Neuronal stem cell (in vitro differentiated cells): ENCODE measurements around the gene PLPPR1.

Experiments used
- DNase-seq: peaks from one replicate; pipeline ENCODE4 v3.0.0-alpha.2; 2013; ENCODE audit warnings: low spot score
- H2AFZ ChIP-seq: one replicate; pipeline ENCODE4 v1.6.1; 2013; ENCODE audit warnings: mild to moderate bottlenecking, low read length, inconsistent platforms
- H2AK5ac ChIP-seq: 2 replicates; pipeline ENCODE4 v1.6.1; 2013; ENCODE audit warnings: low read depth, mild to moderate bottlenecking, inconsistent platforms, low read length, moderate library complexity, mixed read lengths
- H2BK120ac ChIP-seq: 2 replicates; pipeline ENCODE4 v1.6.1; 2013; ENCODE audit warnings: low read depth, mild to moderate bottlenecking, inconsistent platforms, low read length, moderate library complexity, mixed read lengths
- H2BK12ac ChIP-seq: one replicate; pipeline ENCODE4 v1.6.1; 2013; ENCODE audit warnings: low read length, inconsistent platforms
- H2BK15ac ChIP-seq: 2 replicates; pipeline ENCODE4 v1.6.1; 2013; ENCODE audit warnings: mild to moderate bottlenecking, low read length, inconsistent platforms, mixed read lengths
- H2BK5ac ChIP-seq: one replicate; pipeline ENCODE4 v1.6.1; 2013; ENCODE audit warnings: inconsistent platforms, mild to moderate bottlenecking, low read length, moderate library complexity
- H3K14ac ChIP-seq: one replicate; pipeline ENCODE4 v1.6.1; 2013; ENCODE audit warnings: low read length, inconsistent platforms
- H3K18ac ChIP-seq: 2 replicates; pipeline ENCODE4 v1.6.1; 2013; ENCODE audit warnings: low read length, inconsistent platforms
- H3K23ac ChIP-seq: 2 replicates; pipeline ENCODE4 v1.6.1; 2013; ENCODE audit warnings: low read depth, mild to moderate bottlenecking, mixed read lengths, low read length, inconsistent platforms; ENCODE audit not compliant: poor library complexity
- H3K27ac ChIP-seq: replicated peaks from 3 replicates; pipeline ENCODE4 v1.5.1; 2013; ENCODE audit warnings: low read length, inconsistent platforms
- H3K27me3 ChIP-seq, 3 experiments: 2 replicates each; pipeline ENCODE4 v1.6.1; 2013; ENCODE audit warnings: low read length in 3 of 3, mild to moderate bottlenecking in 2 of 3, inconsistent platforms in 1 of 3, low read depth in 1 of 3, mixed read lengths in 1 of 3, moderate library complexity in 1 of 3; ENCODE audit not compliant: control insufficient read depth in 3 of 3, insufficient read depth in 3 of 3
- H3K36me3 ChIP-seq, 2 donors: replicated peaks in 1 of 2; 2 replicates each; pipeline ENCODE4 v1.6.1; 2013; ENCODE audit warnings: low read length in 2 of 2; ENCODE audit not compliant: control insufficient read depth in 2 of 2, insufficient read depth in 2 of 2
- H3K4ac ChIP-seq: 2 replicates; pipeline ENCODE4 v1.6.1; 2013; ENCODE audit warnings: inconsistent platforms, mild to moderate bottlenecking, low read length, moderate library complexity
- H3K4me1 ChIP-seq, 2 donors: 1 replicate in 1 of 2; 2 replicates in 1 of 2; pipeline ENCODE4 v1.6.1; 2013; ENCODE audit warnings: low read length in 2 of 2, low read depth in 1 of 2; ENCODE audit not compliant: control insufficient read depth in 2 of 2, insufficient read depth in 1 of 2
- H3K4me2 ChIP-seq: one replicate; pipeline ENCODE4 v1.6.1; 2013; ENCODE audit warnings: mild to moderate bottlenecking, low read length, inconsistent platforms; ENCODE audit not compliant: insufficient read depth, poor library complexity, severe bottlenecking
- H3K4me3 ChIP-seq, 2 donors: 2 replicates each; pipeline ENCODE4 v1.5.1; 2013; ENCODE audit warnings: low read length in 2 of 2, mild to moderate bottlenecking in 2 of 2, inconsistent platforms in 1 of 2, moderate library complexity in 1 of 2
- H3K79me1 ChIP-seq: one replicate; pipeline ENCODE4 v1.6.1; 2013; ENCODE audit warnings: low read depth, mild to moderate bottlenecking, inconsistent platforms, low read length, moderate library complexity
- H3K9ac ChIP-seq: one replicate; pipeline ENCODE4 v1.6.1; 2013; ENCODE audit warnings: mild to moderate bottlenecking, low read depth, low read length, inconsistent platforms; ENCODE audit not compliant: poor library complexity
- H3K9me3 ChIP-seq, 2 donors: replicated peaks in 1 of 2; 2 replicates each; pipeline versions ENCODE3 to v1.6.1; 2013; ENCODE audit warnings: low read length in 2 of 2, mild to moderate bottlenecking in 2 of 2, inconsistent platforms in 1 of 2, low read depth in 1 of 2, mixed read lengths in 1 of 2, moderate library complexity in 1 of 2; ENCODE audit not compliant: control insufficient read depth in 2 of 2, insufficient read depth in 1 of 2
- H4K8ac ChIP-seq: one replicate; pipeline ENCODE4 v1.6.1; 2013; ENCODE audit warnings: low read depth, mild to moderate bottlenecking, inconsistent platforms, low read length, moderate library complexity
- H4K91ac ChIP-seq: one replicate; pipeline ENCODE4 v1.6.1; 2013; ENCODE audit warnings: low read length, low read depth, mild to moderate bottlenecking, inconsistent platforms; ENCODE audit not compliant: poor library complexity
- WGBS, 2 donors: extraction: QIAGEN DNeasy Blood & Tissue Kit; methylation state at CpG; one replicate each; pipeline ENCODE4 v1.1.7; 2013; ENCODE audit warnings: missing lambda C conversion rate in 2 of 2, mixed read lengths in 1 of 2; ENCODE audit not compliant: insufficient read length in 2 of 2, insufficient replicate concordance in 1 of 2; ENCODE audit errors: extremely low coverage in 2 of 2; 5-methylcytosine and 5-hydroxymethylcytosine counted together

Gene PLPPR1

GRCh38 chr9:101034222-101034621 lies 5.7 kb downstream of the PLPPR1 start:
- no peak overlapping the region for H2BK120ac ChIP-seq
- H4K91ac ChIP-seq = no peak overlapping the region
- no peak overlapping the region for H3K4ac ChIP-seq
- no peak overlapping the region for H3K18ac ChIP-seq
- H3K27ac ChIP-seq = no peak overlapping the region
- H3K79me1 ChIP-seq = no peaks in the 10 kb centered on the region
- no CpG with 5 or more reads among the region's 2 CpGs for WGBS, 2 donors
- no peaks in the 10 kb centered on the region for H3K36me3 ChIP-seq
- H2AFZ ChIP-seq = no peak overlapping the region
- no peak overlapping the region for H2BK5ac ChIP-seq
- no peak overlapping the region for H3K4me3 ChIP-seq
- no peak for DNase-seq
- peaks cover 0 to 60% (median 12%) of the 10 kb centered on the region in 3 experiments for H3K27me3 ChIP-seq
- no peak overlapping the region for H3K4me2 ChIP-seq
- H3K23ac ChIP-seq = no peak overlapping the region
- H4K8ac ChIP-seq = no peak overlapping the region
- H2AK5ac ChIP-seq = no peak overlapping the region
- peaks cover 1 to 2% of the 10 kb centered on the region in 2 donors for H3K4me1 ChIP-seq
- no peak overlapping the region for H3K14ac ChIP-seq
- H3K9ac ChIP-seq = no peak overlapping the region
- no peaks in the 10 kb centered on the region for H3K9me3 ChIP-seq
- no peak overlapping the region for H2BK15ac ChIP-seq
- no peak overlapping the region for H2BK12ac ChIP-seq

DNA sequence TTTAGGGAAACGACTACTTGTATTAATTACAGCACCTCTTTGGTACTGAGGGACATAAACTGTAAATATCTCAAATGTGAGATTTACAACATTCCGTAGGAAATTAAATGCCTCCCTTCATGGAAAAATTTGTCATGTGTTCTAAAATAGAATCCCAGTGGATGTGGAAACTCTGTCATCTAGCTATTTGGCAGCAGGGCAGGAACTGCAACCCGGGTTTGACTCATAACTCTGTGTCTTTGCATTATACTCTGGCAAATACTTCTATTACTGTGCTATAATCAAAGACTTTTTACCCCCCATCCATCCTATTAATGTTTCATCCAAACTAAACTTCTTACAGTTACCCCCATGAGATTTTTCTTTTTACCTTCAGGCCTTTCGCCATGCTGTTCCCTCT lies 6.6 kb downstream of the PLPPR1 start:
- Histone ChIP-seq H3K27ac (no peak overlapping the region), H2BK15ac (no peak overlapping the region), H2AFZ (no peak overlapping the region), H3K14ac (no peak overlapping the region), H3K23ac (no peak overlapping the region), H3K4me3 (no peak overlapping the region), H3K4me1 (no peaks in the 10 kb centered on the region), H2BK5ac (no peak overlapping the region), H3K9me3 (no peaks in the 10 kb centered on the region), H4K8ac (no peak overlapping the region), H3K79me1 (no peaks in the 10 kb centered on the region), H3K18ac (no peak overlapping the region), H3K4me2 (no peak overlapping the region), H3K27me3 (peaks cover 0 to 51% (median 4%) of the 10 kb centered on the region in 3 experiments), H3K9ac (no peak overlapping the region), H4K91ac (no peak overlapping the region), H2BK120ac (no peak overlapping the region), H2AK5ac (no peak overlapping the region), H3K36me3 (no peaks in the 10 kb centered on the region), H3K4ac (no peak overlapping the region), H2BK12ac (no peak overlapping the region)
- no peak for DNase-seq
- WGBS, 2 donors = no CpG with 5 or more reads among the region's 4 CpGs

GRCh38 chr9:101037430-101037829 lies 8.9 kb downstream of the PLPPR1 start:
- Histone ChIP-seq H3K27me3 (peaks cover 0 to 28% (median 0%) of the 10 kb centered on the region in 3 experiments), H4K8ac (no peak overlapping the region), H3K9me3 (no peaks in the 10 kb centered on the region), H3K14ac (no peak overlapping the region), H3K4me1 (no peaks in the 10 kb centered on the region), H3K27ac (no peak overlapping the region), H3K9ac (no peak overlapping the region), H2AFZ (no peak overlapping the region), H3K4ac (no peak overlapping the region), H3K23ac (no peak overlapping the region), H3K36me3 (no peaks in the 10 kb centered on the region), H4K91ac (no peak overlapping the region), H2AK5ac (no peak overlapping the region), H3K18ac (no peak overlapping the region), H3K4me3 (no peak overlapping the region), H2BK5ac (no peak overlapping the region), H3K4me2 (no peak overlapping the region), H2BK120ac (no peak overlapping the region), H2BK12ac (no peak overlapping the region), H2BK15ac (no peak overlapping the region), H3K79me1 (no peaks in the 10 kb centered on the region)
- WGBS, 2 donors = no CpG with 5 or more reads among the region's 3 CpGs
- no peak for DNase-seq

- Histone ChIP-seq H3K36me3 (no peaks in the 10 kb centered on the region), H3K27ac (no peak overlapping the region), H3K18ac (no peak overlapping the region), H2BK5ac (no peak overlapping the region), H3K4me3 (no peak overlapping the region), H2AFZ (no peak overlapping the region), H3K4ac (no peak overlapping the region), H4K8ac (no peak overlapping the region), H3K9ac (no peak overlapping the region), H4K91ac (no peak overlapping the region), H2BK15ac (no peak overlapping the region), H3K4me1 (no peaks in the 10 kb centered on the region), H3K14ac (no peak overlapping the region), H2AK5ac (no peak overlapping the region), H3K23ac (no peak overlapping the region), H3K79me1 (no peaks in the 10 kb centered on the region), H2BK12ac (no peak overlapping the region), H2BK120ac (no peak overlapping the region), H3K4me2 (no peak overlapping the region), H3K9me3 (no peaks in the 10 kb centered on the region), H3K27me3 (peaks cover 0 to 18% (median 0%) of the 10 kb centered on the region in 3 experiments)
- WGBS, 2 donors = no CpG with 5 or more reads among the region's 4 CpGs
- no peak for DNase-seq
Observed at GRCh38 chr9:101038488-101038887, 10.0 kb downstream of the PLPPR1 start.
